Hepatocyte (in vitro differentiated cells): ENCODE measurements around the gene MT1M. TPM values are rescaled to one million over a fixed set of nuclear protein-coding genes. Genes with fewer than 3 reads are reported as not detected.
A peak's percentile ranks its signal among the peaks of the same experiment; 100 is the strongest.

Experiments used
- DNase-seq: peaks from one replicate; pipeline ENCODE4 v3.0.0-alpha.2; 2016; ENCODE audit warnings: low spot score
- H2AFZ ChIP-seq: fragments of 200-600 bp; sonication (generic); 2 replicates; pipeline ENCODE4 v1.6.0; 2016; ENCODE audit warnings: antibody characterized with exemption, mild to moderate bottlenecking
- H3K27ac ChIP-seq: fragments of 200-600 bp; sonication (generic); 2 replicates; pipeline ENCODE4 v1.5.1; 2016; ENCODE audit warnings: mild to moderate bottlenecking
- H3K27me3 ChIP-seq: fragments of 200-600 bp; sonication (generic); 2 replicates; pipeline ENCODE4 v1.6.1; 2016
- H3K36me3 ChIP-seq: fragments of 200-600 bp; sonication (generic); replicated peaks from 2 replicates; pipeline ENCODE4 v1.5.1; 2016; ENCODE audit warnings: low read depth; ENCODE audit not compliant: insufficient read depth
- H3K4me1 ChIP-seq: fragments of 200-600 bp; sonication (generic); 2 replicates; pipeline ENCODE4 v1.5.1; 2016; ENCODE audit warnings: mild to moderate bottlenecking, moderate library complexity; ENCODE audit not compliant: insufficient read depth
- H3K4me2 ChIP-seq: fragments of 200-600 bp; sonication (generic); 2 replicates; pipeline ENCODE4 v1.6.0; 2016
- H3K4me3 ChIP-seq: fragments of 200-600 bp; sonication (generic); 2 replicates; pipeline ENCODE4 v1.5.1; 2016; ENCODE audit warnings: mild to moderate bottlenecking
- H3K79me2 ChIP-seq: fragments of 200-600 bp; sonication (generic); 2 replicates; pipeline ENCODE4 v1.6.0; 2017; ENCODE audit warnings: mild to moderate bottlenecking
- H3K9me2 ChIP-seq: fragments of 200-600 bp; sonication (generic); replicated peaks from 2 replicates; pipeline ENCODE4 v1.6.0; 2017; ENCODE audit warnings: mild to moderate bottlenecking; ENCODE audit not compliant: insufficient read depth
- H3K9me3 ChIP-seq: fragments of 200-600 bp; sonication (generic); 2 replicates; pipeline ENCODE4 v1.5.1; 2016; ENCODE audit warnings: low read depth, mild to moderate bottlenecking
- H4K20me1 ChIP-seq: fragments of 200-600 bp; sonication (generic); 2 replicates; pipeline ENCODE4 v1.6.0; 2016; ENCODE audit warnings: mild to moderate bottlenecking; ENCODE audit not compliant: insufficient read depth, poor library complexity, severe bottlenecking
- CTCF ChIP-seq: fragments of 200-600 bp; sonication (generic); IDR thresholded peaks from 2 replicates; pipeline ENCODE4 v1.5.1; 2016; ENCODE audit warnings: antibody characterized with exemption, mild to moderate bottlenecking; ENCODE audit not compliant: poor library complexity
- EZH2 ChIP-seq: fragments of 200-600 bp; sonication (generic); IDR thresholded peaks from 2 replicates; pipeline ENCODE4 v1.6.1; 2016; ENCODE audit warnings: antibody characterized with exemption, mild to moderate bottlenecking, borderline replicate concordance
- EZH2phosphoT487 ChIP-seq: fragments of 200-600 bp; sonication (generic); IDR thresholded peaks from one replicate; pipeline ENCODE4 v1.6.1; 2018; ENCODE audit warnings: antibody characterized with exemption, mild to moderate bottlenecking, low read depth, moderate library complexity; ENCODE audit not compliant: unreplicated experiment, severe bottlenecking
- WGBS: methylation state at CpG from one replicate; pipeline ENCODE4 v1.1.6; 2016; ENCODE audit warnings: low lambda C conversion rate; ENCODE audit errors: missing lambda C conversion rate; 5-methylcytosine and 5-hydroxymethylcytosine counted together
- polyA plus RNA-seq: library from polyadenylated mRNA; unstranded; fragments of >200 nt; fragmentation: Nextera tagmentation; extraction: Ambion mirVana; gene quantifications from 2 replicates; pipeline ENCODE4 v1.2.1, GENCODE V29; 2016
- total RNA-seq: library from RNA; depleted of rRNA; stranded (reverse); fragments of >200 nt; gene quantifications from 2 replicates; pipeline ENCODE4 v1.2.3, GENCODE V29; 2014

MT1M gene
- total and polyA plus RNA-seq, 2 experiments from 2014 or later = 0.60 TPM; not detected in 1

- H3K36me3 ChIP-seq = no peaks in the 10 kb centered on the region
- WGBS = 25% methylated on average over 21 of the region's 23 CpGs
- H3K4me2 ChIP-seq = peak overlapping the region; percentile 86
- TF ChIP-seq EZH2phosphoT487 (no peak), CTCF (no peak), EZH2 (no peak)
- H3K4me1 ChIP-seq = no peaks in the 10 kb centered on the region
- DNase-seq = no peak
- no peaks in the 10 kb centered on the region for H3K9me2 ChIP-seq
- H3K4me3 ChIP-seq = no peak overlapping the region
- peaks cover 42% of the 10 kb centered on the region for H3K27me3 ChIP-seq
- no peaks in the 10 kb centered on the region for H3K79me2 ChIP-seq
- peak overlapping the region; percentile 45 for H2AFZ ChIP-seq
- no peaks in the 10 kb centered on the region for H4K20me1 ChIP-seq
- no peaks in the 10 kb centered on the region for H3K9me3 ChIP-seq
- no peak overlapping the region for H3K27ac ChIP-seq
These were observed 15.7 kb upstream of the MT1M start for GRCh38 chr16:56616608-56617211.

- Histone ChIP-seq H3K9me3 (no peaks in the 10 kb centered on the region), H3K79me2 (no peaks in the 10 kb centered on the region), H3K4me2 (peak overlapping the region; percentile 86), H3K9me2 (no peaks in the 10 kb centered on the region), H3K27ac (no peak overlapping the region), H3K36me3 (no peaks in the 10 kb centered on the region), H2AFZ (peak overlapping the region; percentile 45), H4K20me1 (no peaks in the 10 kb centered on the region), H3K27me3 (peaks cover 42% of the 10 kb centered on the region), H3K4me1 (no peaks in the 10 kb centered on the region), H3K4me3 (peak overlapping the region; percentile 29)
- 4% methylated on average over 39 of the region's 41 CpGs for WGBS
- DNase-seq = peak; percentile 60
- TF ChIP-seq EZH2phosphoT487 (no peak), CTCF (no peak), EZH2 (no peak)
These were observed 15.0 kb upstream of the MT1M start for GRCh38 chr16:56617212-56618085.

DNA sequence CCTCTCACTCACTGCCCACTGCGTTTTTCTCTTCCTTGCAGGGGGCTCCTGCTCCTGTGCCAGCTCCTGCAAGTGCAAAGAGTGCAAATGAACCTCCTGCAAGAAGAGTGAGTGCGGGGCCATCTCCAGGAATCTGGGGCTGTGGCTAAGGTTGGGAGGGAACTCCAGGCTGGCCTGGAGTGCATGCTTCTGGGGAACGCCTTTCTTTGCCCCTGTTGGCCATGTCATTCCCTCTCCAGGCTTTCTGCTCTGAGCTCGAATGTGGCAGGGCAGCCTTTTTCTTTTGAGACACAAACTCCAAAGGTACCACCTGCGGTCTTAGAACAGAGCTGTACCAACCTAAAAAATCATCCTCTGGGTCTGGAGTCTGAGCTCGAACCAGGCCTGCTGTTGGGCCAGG lies 14.3 kb upstream of the MT1M start:
- WGBS = 35% methylated on average over 6 of the region's 6 CpGs
- H3K79me2 ChIP-seq = no peaks in the 10 kb centered on the region
- no peaks in the 10 kb centered on the region for H3K9me2 ChIP-seq
- no peak overlapping the region for H2AFZ ChIP-seq
- H3K27me3 ChIP-seq = peaks cover 42% of the 10 kb centered on the region
- no peak overlapping the region for H3K27ac ChIP-seq
- H3K36me3 ChIP-seq = no peaks in the 10 kb centered on the region
- no peak for DNase-seq
- TF ChIP-seq EZH2phosphoT487 (no peak), EZH2 (no peak), CTCF (no peak)
- no peaks in the 10 kb centered on the region for H3K4me1 ChIP-seq
- H3K4me2 ChIP-seq = no peak overlapping the region
- no peaks in the 10 kb centered on the region for H3K9me3 ChIP-seq
- H3K4me3 ChIP-seq = no peak overlapping the region
- no peaks in the 10 kb centered on the region for H4K20me1 ChIP-seq
